ENCODE measurements around the gene PLEKHG3.

PLEKHG3 gene

GRCh38 chr14:64675312-64675711 lies 28.9 kb upstream of the PLEKHG3 start:
- Histone ChIP-seq H3K4me1 (ENCODE audit: low read length) (no peaks in the 10 kb centered on the region), H3K27me3 (replicated peaks; ENCODE audit: insufficient read depth, low read length) (no peaks in the 10 kb centered on the region), H3K79me2 (ENCODE audit: low read length) (no peaks in the 10 kb centered on the region), H4K20me1 (ENCODE audit: insufficient read depth, low read length) (no peaks in the 10 kb centered on the region), H3K27ac (ENCODE audit: low read length) (no peak overlapping the region), H3K4me2 (ENCODE audit: low read depth, low read length) (no peak overlapping the region), H3F3A (ENCODE audit: insufficient read depth, low read length) (no peaks in the 10 kb centered on the region), H3K4me3 (ENCODE audit: low read length) (no peak overlapping the region), H2AFZ (ENCODE audit: low read length) (no peak overlapping the region), H3K36me3 (replicated peaks; ENCODE audit: insufficient read depth, low read length) (no peaks in the 10 kb centered on the region), H3K9me3 (replicated peaks; ENCODE audit: insufficient read depth, low read length) (no peaks in the 10 kb centered on the region), H3K9ac (ENCODE audit: low read length) (no peak overlapping the region), H3K9me2 (replicated peaks; ENCODE audit: insufficient read depth, low read length) (no peaks in the 10 kb centered on the region)
- no peak for DNase-seq
- TF ChIP-seq EZH2 (optimal IDR thresholded peaks at IDR 0.05; ENCODE audit: low read depth, low read length) (no peak), CTCF (IDR thresholded peaks at IDR 0.05; ENCODE audit: low read length) (no peak), EZH2phosphoT487 (IDR thresholded peaks at IDR 0.05; ENCODE audit: low read length) (no peak)

- no peak overlapping the region for H3K9ac ChIP-seq (ENCODE audit: low read length)
These were observed 27.7 kb upstream of the PLEKHG3 start for GRCh38 chr14:64676410-64677008.

GRCh38 chr14:64680013-64680713 lies 24.1 kb upstream of the PLEKHG3 start:
- Histone ChIP-seq H3K9me2 (replicated peaks; ENCODE audit: insufficient read depth, low read length) (no peaks in the 10 kb centered on the region), H3K27me3 (replicated peaks; ENCODE audit: insufficient read depth, low read length) (no peaks in the 10 kb centered on the region), H3F3A (ENCODE audit: insufficient read depth, low read length) (no peaks in the 10 kb centered on the region), H3K4me1 (ENCODE audit: low read length) (no peaks in the 10 kb centered on the region), H3K79me2 (ENCODE audit: low read length) (no peaks in the 10 kb centered on the region), H3K36me3 (replicated peaks; ENCODE audit: insufficient read depth, low read length) (no peaks in the 10 kb centered on the region), H3K9ac (ENCODE audit: low read length) (no peak overlapping the region), H3K4me3 (ENCODE audit: low read length) (no peak overlapping the region), H3K27ac (ENCODE audit: low read length) (no peak overlapping the region), H3K4me2 (ENCODE audit: low read depth, low read length) (no peak overlapping the region), H4K20me1 (ENCODE audit: insufficient read depth, low read length) (no peaks in the 10 kb centered on the region), H3K9me3 (replicated peaks; ENCODE audit: insufficient read depth, low read length) (no peaks in the 10 kb centered on the region), H2AFZ (ENCODE audit: low read length) (no peak overlapping the region)
- no peak for TF ChIP-seq CTCF (IDR thresholded peaks at IDR 0.05; ENCODE audit: low read length)
- no peak for TF ChIP-seq EZH2phosphoT487 (IDR thresholded peaks at IDR 0.05; ENCODE audit: low read length)
- TF ChIP-seq EZH2 (optimal IDR thresholded peaks at IDR 0.05; ENCODE audit: low read depth, low read length): no peak
- DNase-seq: no peak

More at GRCh38 chr14:64676410-64677008, 27.7 kb upstream of the PLEKHG3 start:
- Histone ChIP-seq H3K27me3 (replicated peaks; ENCODE audit: insufficient read depth, low read length) (no peaks in the 10 kb centered on the region), H3K79me2 (ENCODE audit: low read length) (no peaks in the 10 kb centered on the region), H2AFZ (ENCODE audit: low read length) (no peak overlapping the region), H3F3A (ENCODE audit: insufficient read depth, low read length) (no peaks in the 10 kb centered on the region), H3K4me2 (ENCODE audit: low read depth, low read length) (no peak overlapping the region), H3K27ac (ENCODE audit: low read length) (no peak overlapping the region), H3K36me3 (replicated peaks; ENCODE audit: insufficient read depth, low read length) (no peaks in the 10 kb centered on the region), H3K4me3 (ENCODE audit: low read length) (no peak overlapping the region), H3K9me2 (replicated peaks; ENCODE audit: insufficient read depth, low read length) (no peaks in the 10 kb centered on the region), H3K9me3 (replicated peaks; ENCODE audit: insufficient read depth, low read length) (no peaks in the 10 kb centered on the region), H3K4me1 (ENCODE audit: low read length) (no peaks in the 10 kb centered on the region), H4K20me1 (ENCODE audit: insufficient read depth, low read length) (no peaks in the 10 kb centered on the region)
- no peak for TF ChIP-seq EZH2phosphoT487 (IDR thresholded peaks at IDR 0.05; ENCODE audit: low read length)
- TF ChIP-seq CTCF (IDR thresholded peaks at IDR 0.05; ENCODE audit: low read length): no peak
- TF ChIP-seq EZH2 (optimal IDR thresholded peaks at IDR 0.05; ENCODE audit: low read depth, low read length): no peak
- DNase-seq: no peak

All from MM.1S (cell line).